GM18517 (cell line): ENCODE data around the gene SACS.
A peak's percentile ranks its signal among the peaks of the same experiment; 100 is the strongest.
"Not testable (repeated sequence)": the region's sequence is repeated elsewhere in the genome, so short reads cannot be mapped to it uniquely, and the experiment has no call there.

Experiments
- ATAC-seq: cut with Tn5 transposase; IDR thresholded peaks from one replicate; pipeline ENCODE4 v1.9.1; 2021; ENCODE audit warnings: mild to moderate bottlenecking, moderate library complexity; ENCODE audit not compliant: unreplicated experiment

The SACS gene

DNA sequence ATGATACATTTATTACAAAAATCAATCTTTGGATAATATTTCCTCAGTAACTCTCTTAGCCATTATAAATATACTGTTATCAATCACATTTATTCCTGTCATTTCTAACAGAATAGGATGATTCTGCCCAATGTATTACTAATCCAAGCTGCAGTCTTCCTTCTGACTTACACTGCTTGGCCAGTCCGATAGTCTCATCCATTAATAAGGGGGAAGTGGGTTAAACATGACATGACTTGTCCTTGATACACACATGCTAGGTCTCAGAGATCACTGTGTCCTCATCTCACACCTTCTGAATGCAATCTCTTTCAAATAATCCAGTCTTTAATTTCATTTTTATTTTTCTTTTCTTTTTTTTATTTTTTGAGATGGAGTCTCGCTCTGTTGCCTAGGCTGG is 18.8 kb downstream of the SACS start:
- no peak for ATAC-seq

DNA sequence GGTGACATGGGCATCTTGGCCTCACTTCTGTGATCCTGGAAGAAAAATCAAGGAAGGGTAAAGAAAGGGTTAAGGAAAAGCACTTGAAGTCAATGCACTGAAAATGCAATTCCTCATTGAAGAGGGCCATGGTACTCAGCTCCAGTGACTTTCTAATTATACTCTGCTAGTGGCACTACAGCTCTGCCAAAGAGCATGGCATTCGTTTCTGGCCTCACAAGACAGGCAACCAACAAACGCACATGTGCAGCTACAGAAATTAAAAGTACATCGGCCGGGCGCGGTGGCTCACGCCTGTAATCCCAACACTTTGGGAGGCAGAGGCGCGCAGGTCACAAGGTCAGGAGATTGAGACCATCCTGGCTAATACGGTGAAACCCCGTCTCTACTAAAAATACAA is 21.8 kb downstream of the SACS start:
- no peak for ATAC-seq

GRCh38 chr13:23411220-23411619 is 22.3 kb downstream of the SACS start:
- no peak for ATAC-seq

GRCh38 chr13:23408026-23408425 is 25.5 kb downstream of the SACS start:
- ATAC-seq = no peak

DNA sequence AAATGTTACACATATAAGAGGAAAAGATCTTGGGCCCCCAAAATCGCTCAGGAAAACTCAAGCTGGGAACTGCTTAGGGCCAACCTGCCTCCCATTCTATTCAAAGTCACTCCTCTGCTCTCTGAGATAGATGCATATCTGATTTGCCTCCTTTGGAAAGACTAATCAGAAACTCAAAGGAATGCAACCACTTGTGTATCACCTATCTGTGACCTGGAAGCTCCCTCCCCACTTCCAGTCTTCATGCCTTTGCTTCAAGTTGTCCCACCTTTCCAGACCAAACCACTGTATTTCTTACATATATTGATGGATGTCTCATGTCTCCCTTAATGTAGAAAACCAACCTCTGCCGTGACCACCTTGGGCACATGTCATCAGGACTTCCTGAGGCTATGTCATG is 32.3 kb downstream of the SACS start:
- not testable (repeated sequence) for ATAC-seq

GRCh38 chr13:23399347-23399746 is 34.2 kb downstream of the SACS start:
- ATAC-seq = no peak

DNA sequence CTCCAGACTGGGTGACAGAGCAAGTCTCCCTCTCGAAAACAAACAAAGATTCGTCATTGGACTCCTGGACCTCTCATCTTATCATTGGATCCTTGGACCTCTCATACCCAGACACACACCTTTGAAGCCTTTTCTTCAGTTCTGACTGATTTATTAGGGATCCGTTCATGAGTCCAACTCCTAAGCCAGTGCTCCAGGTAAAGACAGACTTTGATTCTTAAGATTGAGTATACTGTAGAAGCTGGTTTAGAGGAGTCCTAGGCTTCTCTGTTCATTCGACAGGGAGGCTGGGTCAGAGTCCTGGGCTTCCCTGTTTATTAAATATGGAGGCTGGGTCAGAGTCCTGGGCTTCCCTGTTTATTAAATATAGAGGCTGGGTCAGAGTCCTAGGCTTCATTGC is 38.7 kb downstream of the SACS start:
- no peak for ATAC-seq

- no peak for ATAC-seq
These were observed 40.4 kb downstream of the SACS start for GRCh38 chr13:23392925-23393645.

- ATAC-seq = no peak
These were observed 41.2 kb downstream of the SACS start for GRCh38 chr13:23392313-23392712.

DNA sequence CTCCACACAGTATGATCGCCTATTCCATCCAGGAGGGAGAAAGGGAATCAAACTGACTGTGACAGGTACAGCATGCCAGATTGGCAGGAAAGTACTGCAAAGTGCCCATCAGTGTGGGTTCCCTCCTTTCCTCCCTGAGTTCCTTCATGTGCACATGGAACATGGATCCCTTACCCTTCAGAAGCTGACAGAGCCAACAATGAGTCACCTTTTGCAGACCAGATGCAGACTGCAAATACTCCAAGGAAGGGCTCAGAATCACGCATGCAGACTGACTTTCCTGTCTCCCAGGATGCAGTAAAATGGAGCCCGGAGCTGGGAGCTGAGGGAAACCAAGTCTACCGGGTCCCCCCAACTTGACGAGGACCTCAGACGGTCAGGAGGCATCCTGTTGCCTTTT is 41.8 kb downstream of the SACS start:
- no peak for ATAC-seq

DNA sequence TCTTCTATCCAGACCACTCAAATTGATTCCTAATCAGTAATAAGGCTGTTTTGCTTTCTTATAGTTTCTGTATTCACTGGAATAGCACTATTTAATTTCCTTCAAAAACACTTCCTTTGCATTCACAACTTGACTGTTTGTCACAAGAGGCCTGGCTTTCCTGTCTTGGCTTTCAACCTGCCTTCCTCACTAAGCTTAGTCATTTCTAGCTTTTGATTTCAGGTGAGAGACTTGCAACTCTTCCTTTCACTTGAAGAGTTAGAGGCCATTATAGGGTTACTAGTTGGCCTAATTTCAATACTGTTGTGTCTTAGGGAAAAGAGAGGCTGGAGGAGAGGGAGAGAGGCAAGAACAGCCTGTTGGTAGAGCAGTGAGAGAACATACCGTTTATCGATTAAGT is 47.0 kb downstream of the SACS start:
- peak; percentile 75 for ATAC-seq

DNA sequence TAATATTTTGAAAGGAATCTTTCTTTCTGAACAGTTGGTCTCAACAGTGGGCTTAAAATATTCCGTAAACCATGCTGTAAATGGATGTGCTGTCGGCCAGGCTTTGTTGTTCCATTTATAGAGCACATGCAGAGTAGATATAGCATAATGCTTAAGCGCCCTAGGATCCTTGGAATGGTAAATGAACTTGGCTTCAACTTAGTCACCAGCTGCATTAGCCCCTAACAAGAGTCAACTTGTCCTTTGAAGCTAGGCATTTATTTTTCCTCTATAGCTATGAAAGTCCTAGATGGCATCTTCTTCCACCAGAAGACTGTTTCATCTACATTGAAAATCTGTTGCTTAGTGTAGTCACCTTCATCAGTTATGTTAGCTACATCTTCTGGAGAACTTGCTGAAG is 47.6 kb downstream of the SACS start:
- no peak for ATAC-seq

GRCh38 chr13:23384111-23384510 is 49.4 kb downstream of the SACS start:
- peak; percentile 83 for ATAC-seq

- no peak for ATAC-seq
These were observed 50.4 kb downstream of the SACS start for GRCh38 chr13:23383151-23383550.

GRCh38 chr13:23381866-23382265 is 51.6 kb downstream of the SACS start:
- no peak for ATAC-seq

- no peak for ATAC-seq
These were observed 53.0 kb downstream of the SACS start for GRCh38 chr13:23380534-23380933.

DNA sequence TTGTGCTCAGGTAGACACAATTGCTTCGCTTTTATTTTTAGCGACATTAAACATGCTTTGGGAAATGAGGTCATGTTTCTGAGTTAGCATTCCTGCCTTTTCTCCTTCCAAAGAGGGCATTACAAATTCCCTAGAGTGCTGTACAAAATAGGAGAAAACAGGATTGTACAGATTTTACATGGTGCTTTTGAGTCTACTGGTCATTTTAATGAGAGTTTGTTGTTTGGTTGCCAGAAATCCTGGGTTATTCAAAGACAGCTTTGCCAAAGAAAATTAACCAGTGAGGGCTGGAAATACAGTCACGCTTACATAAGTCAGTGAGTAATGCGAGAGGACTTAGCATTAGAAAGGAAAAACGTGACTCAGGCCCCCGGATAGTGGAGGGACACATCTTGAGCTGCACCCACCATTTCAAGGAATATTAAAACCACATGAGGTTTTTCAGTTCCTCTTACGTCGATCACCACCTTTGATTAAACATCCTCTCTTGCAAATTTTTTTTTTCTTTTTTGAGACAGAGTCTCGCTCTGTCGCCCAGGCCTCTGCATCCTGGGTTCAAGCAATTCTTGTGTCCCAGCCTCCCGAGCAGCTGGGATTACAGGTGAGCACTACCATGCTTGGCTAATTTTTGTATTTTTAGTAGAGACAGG is 55.4 kb downstream of the SACS start:
- peak; percentile 46 for ATAC-seq

- ATAC-seq = no peak
These were observed 55.9 kb downstream of the SACS start for GRCh38 chr13:23377579-23377978.

DNA sequence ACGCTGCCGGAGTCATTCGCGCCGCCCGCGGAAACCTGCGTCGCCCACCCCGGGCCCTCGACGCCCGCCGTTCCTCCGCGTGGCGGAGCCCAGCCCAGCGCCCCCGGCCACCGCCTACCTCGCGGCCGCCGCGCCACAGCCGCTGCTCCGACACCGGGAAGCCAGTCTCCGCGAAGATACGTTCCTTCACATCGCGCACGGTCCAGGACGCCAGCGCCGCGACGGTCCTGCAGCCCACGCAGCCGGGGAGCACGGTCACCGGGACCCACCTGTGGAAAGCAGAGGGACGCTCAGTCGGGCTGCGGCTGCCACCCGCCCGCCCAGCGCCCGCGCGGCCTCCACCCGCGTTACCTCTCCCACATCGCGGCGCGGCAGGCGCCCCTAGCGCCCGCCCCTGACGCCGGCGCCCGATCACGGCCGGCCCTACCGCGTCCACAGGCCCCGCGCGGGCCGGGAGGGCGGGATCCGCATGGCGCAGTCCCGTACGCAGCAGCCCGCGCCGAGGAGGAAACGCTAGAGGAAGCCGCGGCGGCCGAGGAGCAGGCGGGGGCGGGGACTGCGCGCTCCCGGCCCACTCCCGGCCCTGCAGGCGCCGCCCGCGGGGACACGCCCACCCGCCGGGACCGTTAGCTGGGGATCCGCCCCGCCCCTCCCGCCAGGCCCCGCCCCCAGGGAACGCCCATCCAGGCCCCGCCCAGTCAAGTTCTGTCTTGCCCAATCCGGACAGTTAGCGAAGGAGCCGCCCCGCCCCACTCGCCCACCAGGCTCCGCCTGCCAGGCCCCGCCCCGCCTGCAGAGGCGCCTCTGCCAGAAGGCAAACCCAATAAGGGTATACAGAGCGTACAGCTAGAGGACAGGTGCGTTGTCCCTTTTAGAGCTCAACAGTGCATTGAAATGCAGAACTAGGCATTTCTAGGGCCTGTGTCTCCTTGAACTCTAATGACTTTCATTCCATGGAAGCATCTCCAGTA is 58.2 kb downstream of the SACS start:
- ATAC-seq = peak; percentile 73

DNA sequence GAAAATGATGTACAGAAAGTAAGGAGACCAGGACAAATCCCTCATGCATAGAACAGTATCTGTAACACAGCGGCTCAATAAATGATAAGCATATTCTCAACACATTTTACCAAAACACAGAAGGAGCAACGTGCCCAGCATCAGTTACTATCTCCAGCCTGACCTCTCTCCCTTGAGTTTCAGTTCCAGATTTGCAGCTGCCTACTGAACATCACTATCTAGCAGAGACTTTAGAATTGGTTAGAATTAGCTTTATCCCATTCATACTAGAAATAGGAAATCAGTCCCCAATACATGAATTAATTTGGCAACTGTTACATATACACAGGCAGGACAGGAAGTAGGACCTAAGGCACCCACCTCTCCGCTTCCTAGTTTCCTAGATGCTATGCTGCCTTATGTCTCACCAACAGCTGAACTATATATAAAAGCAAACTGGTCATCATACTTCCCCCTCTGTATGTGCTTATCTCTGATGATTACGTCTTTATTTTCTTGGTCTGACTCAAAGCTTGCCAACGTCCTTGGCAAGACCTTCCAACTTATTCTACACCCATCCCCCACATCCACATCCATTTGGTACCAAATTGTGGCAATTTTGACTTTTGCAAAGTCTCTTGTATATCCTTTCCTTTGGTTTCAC is 61.1 kb downstream of the SACS start:
- ATAC-seq = no peak

- no peak for ATAC-seq
These were observed 65.6 kb downstream of the SACS start for GRCh38 chr13:23367907-23368306.
